Inflammatory macrophage treated with lipopolysaccharide for 4 hours (primary cell): ENCODE measurements around the gene CDH2.

Source experiments
- DNase-seq: peaks from one replicate; pipeline ENCODE4 v3.0.0-alpha.2; 2020

CDH2 gene

GRCh38 chr18:28126768-28127167 lies 50.2 kb downstream of the CDH2 start:
- no peak for DNase-seq

DNA sequence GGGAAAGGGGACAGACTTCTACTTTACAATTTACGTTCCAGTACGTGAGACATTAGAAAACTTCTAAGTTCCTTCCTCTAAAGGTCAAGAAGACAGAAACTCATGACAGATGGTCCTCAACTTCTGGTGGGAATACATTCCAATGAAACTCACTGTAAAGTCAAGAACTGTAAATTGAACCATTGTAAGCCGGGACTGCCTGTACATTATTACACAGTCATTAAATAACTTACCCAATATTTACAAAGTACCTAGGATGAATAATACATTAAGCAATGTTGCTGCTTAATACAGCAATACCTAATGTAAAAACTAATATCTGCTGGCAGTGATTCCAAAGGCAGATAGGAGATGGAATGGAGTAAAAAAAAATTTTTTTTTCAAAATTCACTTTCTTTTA lies 51.9 kb downstream of the CDH2 start:
- DNase-seq, result no peak

- DNase-seq, result no peak
Measured at GRCh38 chr18:28124131-28125029, 52.5 kb downstream of the CDH2 start.

DNA sequence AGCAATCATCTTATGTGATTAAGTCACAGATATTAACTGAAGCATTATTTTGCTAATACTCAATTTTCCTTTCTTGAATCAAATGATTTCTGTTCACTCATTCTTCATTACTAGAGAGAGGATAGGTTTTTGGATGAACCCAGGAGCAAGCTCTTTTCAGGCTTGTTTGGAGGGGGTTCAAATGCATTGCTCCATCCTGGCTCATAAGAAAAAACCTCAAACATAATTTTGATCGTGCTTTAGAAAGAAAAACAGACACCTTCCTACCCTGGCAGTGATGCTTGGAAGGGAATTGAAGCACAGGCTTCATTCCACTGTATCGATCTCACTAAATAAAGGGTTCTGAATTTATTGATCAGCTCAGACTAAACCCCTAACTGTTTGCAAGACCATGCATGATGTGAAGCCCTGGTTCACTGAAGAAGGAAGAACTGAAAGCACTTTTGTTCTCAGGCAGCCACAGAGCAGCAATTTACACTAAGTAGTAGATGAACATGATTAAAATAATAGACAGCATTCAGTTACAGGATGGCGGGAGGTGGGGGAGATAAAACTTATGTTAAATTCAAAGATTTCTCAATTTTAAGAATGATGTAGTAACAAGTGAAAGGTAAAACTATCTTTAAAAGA lies 53.4 kb downstream of the CDH2 start:
- no peak for DNase-seq

DNA sequence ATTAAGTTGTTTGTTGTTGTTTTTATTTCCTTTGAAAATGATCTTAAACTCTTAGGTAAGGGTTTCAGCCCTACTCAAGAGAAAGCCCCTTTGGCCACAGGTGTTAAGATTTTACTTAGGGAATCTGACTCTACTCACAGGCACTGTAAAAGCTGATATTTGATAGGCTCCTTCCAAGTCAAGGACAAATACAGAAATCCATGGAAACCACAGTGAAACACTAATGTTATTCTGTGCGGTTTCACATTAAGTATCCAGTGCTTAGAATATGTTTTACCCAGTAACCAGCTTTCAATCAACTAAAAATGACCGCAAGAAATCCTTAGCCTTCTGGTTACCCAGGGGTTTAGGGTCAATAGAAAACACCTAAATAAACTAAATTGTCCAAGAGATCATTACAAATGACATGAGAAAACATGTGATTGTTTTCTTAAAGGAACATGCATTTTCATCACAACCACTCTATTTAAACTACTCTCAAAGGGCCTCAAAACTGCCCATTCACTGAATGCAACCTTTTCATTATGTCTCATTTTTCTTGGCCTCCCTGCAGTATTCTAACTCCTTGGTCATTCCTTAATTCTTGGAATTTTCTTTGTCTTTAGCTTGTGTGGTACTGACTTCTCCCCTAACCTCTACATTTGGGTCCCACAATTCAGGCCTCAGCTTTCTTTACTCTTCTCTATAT lies 56.0 kb downstream of the CDH2 start:
- DNase-seq, result no peak

DNA sequence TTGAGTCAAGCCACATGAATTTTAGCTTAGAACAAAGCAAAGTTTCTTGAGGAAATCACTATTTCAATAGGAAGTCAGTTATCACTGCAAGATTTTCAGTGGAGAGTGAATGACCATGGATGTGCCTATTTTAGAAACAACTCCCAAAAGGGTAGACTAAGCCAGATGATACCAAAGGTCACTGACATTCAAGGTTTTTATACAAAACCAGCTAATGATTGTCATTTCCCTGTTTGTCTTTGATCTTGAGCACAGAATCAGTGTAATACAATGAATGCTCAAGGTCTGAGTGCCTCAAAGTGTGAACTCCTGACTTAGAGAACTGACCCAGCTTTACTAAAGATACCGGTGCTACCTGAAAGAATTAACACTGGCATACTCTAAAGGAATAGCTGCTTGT lies 60.5 kb downstream of the CDH2 start:
- no peak for DNase-seq

DNA sequence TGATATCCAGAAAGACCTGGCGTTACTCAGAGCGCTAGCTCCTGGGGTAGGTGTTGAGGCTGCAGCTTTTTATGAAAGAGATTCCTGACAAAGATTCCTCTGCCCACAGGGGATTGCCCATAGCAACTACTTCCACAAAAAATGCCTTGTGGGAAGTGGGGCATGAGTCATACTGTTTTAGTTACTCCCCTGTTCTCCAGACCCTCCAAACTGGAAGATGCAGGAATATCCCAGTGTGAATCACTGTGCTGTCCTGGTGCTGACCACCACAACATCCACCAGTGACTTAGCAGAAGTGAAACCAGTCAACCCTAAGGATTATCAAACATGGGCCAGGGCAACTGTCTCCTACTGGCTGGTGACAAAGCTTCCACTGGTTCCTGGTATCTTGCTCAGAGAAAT lies 61.8 kb downstream of the CDH2 start:
- DNase-seq, result no peak

- no peak for DNase-seq
Measured at GRCh38 chr18:28114472-28114871, 62.5 kb downstream of the CDH2 start.

DNA sequence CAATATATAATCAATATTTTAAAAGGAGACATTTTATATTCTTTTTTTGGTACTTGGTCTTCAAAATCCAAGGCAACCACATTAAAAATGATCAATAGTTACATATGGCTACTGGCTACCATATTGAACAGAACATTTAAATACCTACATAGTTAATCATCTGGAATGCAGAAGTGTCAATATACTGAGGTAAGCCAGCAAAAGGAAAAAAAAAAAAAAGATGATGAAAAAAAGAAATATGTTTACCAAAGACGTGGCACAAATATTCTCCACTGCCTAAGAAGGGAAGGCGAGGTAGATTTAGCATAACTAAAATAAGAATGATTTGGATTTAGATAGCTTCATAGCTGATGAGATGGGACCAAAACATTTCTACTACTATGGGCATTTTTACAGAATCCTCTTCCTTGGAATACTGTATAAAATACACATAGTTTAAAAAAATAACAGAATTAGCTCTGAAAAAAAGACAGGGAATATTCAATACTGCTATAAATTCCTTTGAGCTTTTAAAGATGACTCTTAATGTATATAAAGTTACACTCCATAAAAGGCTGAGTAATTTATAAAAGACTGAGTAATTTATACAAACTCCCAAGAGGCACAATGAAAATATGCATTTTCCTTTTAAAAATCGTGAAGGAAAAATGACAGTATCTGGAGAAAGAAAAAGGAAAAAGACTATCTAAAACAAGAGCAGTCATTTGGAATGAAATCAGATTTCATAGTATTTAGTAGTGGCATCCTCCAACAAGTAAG lies 63.5 kb downstream of the CDH2 start:
- no peak for DNase-seq

DNA sequence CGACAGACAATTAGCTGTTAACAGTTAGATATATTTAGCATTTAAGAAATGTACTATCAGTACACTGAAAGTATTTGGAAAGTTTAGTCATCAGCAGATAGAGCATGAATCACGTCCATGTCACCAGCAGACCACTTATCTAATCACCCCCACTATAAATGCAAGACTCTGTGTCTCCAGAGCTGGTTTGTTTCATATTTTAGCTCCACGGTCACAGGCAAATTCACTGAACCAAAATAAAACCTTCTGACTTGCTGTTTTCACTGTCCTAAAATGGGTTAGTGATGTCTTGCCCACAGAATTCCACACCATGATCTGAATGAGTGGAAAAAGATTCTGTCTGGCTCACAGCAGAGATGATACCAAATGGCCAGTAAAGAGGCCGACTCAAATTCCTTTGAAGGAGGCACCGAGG lies 64.9 kb downstream of the CDH2 start:
- DNase-seq, result no peak

DNA sequence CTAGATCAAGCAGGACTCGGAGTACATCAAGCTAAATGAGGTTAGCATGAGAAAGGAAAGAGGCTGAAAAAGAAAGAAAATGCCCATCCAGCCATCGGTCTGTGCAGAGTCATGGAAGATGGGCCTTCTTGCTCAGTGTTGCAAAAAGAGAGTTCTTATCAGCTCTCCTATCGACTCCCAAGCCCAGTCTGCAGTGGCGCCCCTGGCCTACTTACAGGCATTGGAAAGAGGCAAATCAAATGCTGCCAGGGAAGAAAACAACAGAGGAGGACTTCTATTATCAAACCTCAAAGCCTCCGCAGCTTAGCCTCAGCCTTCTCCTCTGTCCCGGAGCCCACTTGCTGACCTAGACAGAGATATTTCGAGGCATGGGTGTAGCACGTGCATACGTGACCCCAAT lies 66.0 kb downstream of the CDH2 start:
- DNase-seq, result no peak

DNA sequence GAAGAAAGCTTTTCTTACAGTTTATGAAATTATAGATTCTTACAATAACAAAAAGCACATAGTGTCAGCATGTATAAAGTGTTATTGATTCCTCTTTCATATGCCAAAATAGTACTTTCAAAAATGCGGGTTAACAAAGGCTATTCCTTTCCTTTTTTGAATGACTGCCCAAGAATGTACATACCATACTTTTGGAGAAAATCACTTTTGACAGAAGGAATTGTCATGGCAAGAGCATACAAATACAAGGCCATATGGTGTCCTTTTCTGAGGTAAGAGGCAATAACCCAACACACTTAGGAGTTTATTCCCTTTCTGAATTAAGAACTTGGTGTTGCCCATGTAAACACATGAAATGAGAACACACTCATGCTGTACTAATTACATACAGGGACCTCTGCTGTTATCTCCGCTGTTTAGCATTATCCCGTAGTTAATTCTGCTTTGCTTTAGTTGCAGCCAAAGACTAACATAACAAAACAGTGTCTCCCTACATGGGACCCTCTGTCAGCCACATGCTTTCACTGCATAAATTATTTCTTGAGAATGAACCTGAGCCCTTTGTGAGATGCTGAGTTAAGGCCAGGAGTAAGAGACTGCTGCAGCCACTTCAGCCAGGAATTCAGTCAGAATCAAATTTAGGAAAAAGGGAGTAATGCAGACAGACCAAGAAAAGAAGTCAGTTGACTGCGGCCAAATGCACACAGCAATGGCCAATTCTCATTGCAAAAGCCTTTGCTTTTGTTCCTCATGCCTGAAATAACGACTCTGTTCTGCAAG lies 67.0 kb downstream of the CDH2 start:
- no peak for DNase-seq

DNA sequence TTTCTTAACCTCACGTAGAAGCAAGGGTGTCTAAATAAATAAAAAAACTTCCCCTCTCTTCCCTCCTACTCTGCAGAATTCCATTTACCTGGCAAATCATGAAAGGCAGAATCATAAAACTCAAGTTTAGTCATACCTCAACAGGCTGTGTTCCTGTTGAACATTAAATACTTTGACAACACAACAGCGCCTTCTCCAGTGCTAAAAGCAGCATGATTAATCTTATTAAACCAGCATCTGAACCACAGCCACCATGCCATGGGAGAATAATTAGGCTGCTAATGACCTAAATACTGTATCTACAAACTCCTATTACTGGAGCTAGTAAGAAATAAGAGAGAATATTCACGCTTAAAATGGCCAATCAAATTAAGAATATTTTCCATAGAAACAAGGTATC lies 68.1 kb downstream of the CDH2 start:
- DNase-seq, result no peak

- no peak for DNase-seq
Measured at GRCh38 chr18:28108254-28108653, 68.7 kb downstream of the CDH2 start.

DNA sequence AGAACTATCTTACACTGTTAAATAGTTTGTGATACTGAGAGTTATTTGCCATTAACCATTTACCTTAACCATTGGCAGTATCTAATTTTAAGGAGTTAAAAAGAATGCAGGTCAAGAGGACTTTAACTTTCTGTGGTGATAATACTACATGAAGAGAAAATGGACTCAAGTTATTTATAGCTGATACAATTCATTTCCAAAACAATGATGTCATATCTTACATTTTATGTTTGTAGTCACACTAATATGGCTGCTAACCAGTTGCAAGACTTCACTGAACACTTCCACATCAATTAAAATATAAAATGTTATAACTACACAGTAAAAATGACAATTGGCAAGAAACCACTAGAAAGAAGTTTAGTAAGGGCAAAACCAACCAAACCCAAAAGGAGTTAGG lies 77.7 kb downstream of the CDH2 start:
- DNase-seq, result no peak

DNA sequence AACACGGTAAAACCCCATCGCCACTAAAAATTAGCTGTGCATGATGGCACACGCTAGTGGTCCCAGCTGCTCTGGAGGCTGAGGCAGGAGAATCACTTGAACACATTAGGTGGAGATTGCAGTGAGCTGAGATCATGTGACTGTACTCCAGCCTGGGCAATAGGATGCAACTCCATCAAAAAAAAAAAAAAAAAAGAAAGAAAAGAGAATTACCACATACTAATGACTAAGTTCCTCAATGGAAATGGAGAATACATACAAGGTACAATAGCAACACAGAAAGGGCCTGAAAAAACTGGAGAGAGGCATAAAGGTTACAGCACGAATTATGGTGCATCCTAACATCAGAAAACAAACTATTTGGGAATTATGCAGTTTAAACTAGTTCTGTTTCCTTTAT lies 81.3 kb downstream of the CDH2 start:
- DNase-seq, result no peak

DNA sequence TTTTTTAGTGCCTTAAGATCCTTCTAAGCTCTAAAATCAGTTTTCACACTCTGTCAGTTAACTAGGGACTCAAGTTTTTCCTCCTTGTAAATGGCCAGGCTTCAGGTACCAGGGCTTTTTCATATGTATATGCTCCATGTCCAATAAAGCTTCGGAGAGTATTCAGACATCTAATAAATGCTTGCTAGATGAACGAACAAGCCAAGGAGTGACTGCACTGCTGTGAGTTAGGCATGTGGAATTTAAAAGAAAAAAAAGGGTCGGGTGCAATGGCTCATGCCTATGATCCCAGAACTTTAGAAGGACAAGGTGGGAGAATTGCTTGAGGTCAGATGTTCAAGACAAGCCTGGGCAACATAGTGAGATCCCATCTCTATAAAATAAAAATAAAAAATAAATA lies 81.9 kb downstream of the CDH2 start:
- no peak for DNase-seq

DNA sequence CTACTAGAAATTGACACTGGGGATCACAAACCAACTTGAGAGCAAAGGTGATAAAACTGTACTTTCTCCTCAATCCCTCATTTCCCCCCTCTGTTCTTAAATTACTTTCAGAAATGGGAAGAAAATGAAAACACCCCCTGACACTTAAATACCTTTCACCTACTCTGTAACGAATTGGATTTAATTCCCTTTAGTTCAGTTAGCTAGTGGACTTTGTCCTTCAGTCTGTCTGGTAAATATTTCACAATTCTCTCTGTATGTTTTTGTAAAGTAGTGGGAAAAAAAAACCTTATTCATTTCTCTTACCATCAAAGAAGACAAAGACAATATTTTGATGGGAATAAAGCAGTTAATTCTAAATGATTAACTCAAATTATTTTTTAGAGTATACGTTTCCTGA lies 85.7 kb downstream of the CDH2 start:
- no peak for DNase-seq

DNA sequence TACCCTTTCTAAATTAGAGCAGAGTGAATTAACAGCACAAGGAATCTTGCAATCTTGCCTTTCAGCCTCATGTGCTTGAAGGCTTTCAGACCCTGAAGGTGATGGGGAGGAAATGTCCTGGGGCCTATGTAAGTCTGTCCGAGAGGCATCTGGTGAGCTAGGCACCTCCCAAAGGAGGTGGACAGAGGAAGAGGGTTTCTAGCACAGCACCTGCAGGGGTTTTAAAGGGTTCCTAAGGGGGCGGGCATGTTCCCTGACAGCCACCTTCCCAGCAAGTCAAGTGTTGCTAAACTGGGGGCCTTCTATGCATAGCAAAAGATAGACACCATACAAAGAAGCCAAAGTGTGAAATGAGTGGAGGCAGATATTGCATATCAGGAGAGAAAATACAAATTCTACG lies 88.5 kb downstream of the CDH2 start:
- no peak for DNase-seq

DNA sequence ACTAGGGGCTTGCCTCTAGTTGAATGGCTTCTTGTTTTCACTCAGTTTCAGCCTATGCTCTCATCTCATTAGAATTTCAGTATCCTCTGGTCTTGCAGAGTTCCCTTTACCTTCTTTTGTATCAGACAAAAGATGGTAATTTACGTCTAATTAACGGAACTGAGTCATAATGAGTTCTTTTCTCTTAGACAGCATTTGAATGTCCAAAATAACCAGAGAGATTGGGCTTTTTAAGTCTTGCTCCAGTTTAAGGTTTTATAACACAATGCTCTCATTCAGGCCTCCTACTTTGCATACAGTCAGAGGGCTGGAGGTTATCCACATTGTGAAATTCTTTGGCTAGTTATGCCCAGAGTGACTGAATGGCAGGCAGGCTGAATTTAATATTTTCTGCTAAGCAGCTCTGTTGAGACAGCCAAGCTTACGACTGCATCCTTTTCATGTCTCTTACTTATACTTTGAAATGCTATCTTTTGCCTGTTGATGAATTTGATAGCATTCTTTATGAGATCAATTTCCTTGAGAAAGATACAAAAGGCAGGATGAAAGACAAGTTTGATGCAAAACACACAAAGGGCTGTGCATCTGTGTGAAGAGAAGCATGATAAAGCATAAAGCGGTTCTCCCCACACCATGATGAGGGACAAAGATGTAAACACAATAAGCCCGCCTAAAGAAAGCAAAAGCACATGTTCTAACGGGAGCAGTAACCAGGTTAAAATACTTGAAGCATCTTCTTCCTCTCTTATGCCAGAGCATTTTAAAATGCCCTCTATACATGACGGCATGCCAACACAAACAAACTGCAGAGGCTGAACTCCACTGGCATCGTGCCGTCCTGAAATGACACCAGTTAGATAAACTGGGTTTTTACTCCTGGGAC lies 90.0 kb downstream of the CDH2 start:
- no peak for DNase-seq

GRCh38 chr18:28081516-28081915 lies 95.4 kb downstream of the CDH2 start:
- no peak for DNase-seq
